CD4-positive, alpha-beta T cell (primary cell): ENCODE data around the gene ABCC4. TPM values are rescaled to one million over a fixed set of nuclear protein-coding genes. Genes with fewer than 3 reads are reported as not detected.

Experiments
- ATAC-seq: fragments of 200-7000 bp; cut with Tn5 transposase; one replicate; pipeline ENCODE4 v1.10.0; 2022; ENCODE audit warnings: mild to moderate bottlenecking; ENCODE audit not compliant: poor library complexity
- CTCF ChIA-PET: fragments of 350-600 bp; sonication (Branson Sonifier 250); formaldehyde crosslinking; loops from one replicate; lab custom pipeline; 2021; ENCODE audit warnings: antibody characterized with exemption, inconsistent platforms; lab: Charles Lee
- POLR2A ChIA-PET: fragments of 350-600 bp; sonication (Branson Sonifier 250); formaldehyde crosslinking; loops from one replicate; lab custom pipeline; 2021; ENCODE audit warnings: antibody characterized with exemption, inconsistent platforms; lab: Charles Lee
- DNase-seq, 14 experiments: peaks; one replicate each; pipeline ENCODE4 v3.0.0-alpha.2; 2013 to 2020; ENCODE audit warnings: mixed read lengths in 2 of 14
- H3K27ac ChIP-seq, 2 donors: one replicate each; pipeline versions ENCODE4 v1.5.1 to v1.7.0; 2013; ENCODE audit warnings: low read length in 2 of 2, low read depth in 1 of 2, mild to moderate bottlenecking in 1 of 2
- H3K27me3 ChIP-seq, 2 experiments: 1 replicate in 1 of 2; 2 replicates in 1 of 2; pipeline versions ENCODE4 v1.6.1 to v1.7.0; 2013; ENCODE audit warnings: low read length in 2 of 2, control low read depth in 1 of 2, mild to moderate bottlenecking in 1 of 2, moderate library complexity in 1 of 2; ENCODE audit not compliant: insufficient read depth in 2 of 2, control insufficient read depth in 1 of 2
- H3K36me3 ChIP-seq: one replicate; pipeline ENCODE4 v1.6.1; 2013; ENCODE audit warnings: low read length, control low read depth; ENCODE audit not compliant: insufficient read depth
- H3K4me1 ChIP-seq: one replicate; pipeline ENCODE4 v1.6.1; 2013; ENCODE audit warnings: low read length, control low read depth; ENCODE audit not compliant: insufficient read depth
- H3K4me3 ChIP-seq: one replicate; pipeline ENCODE4 v1.5.1; 2013; ENCODE audit warnings: mild to moderate bottlenecking, low read length, moderate library complexity
- H3K9me3 ChIP-seq, 2 experiments: 1 replicate in 1 of 2; 2 replicates in 1 of 2; pipeline versions ENCODE4 v1.6.1 to v1.7.0; 2013; ENCODE audit warnings: low read length in 2 of 2, mild to moderate bottlenecking in 2 of 2, control low read depth in 1 of 2, moderate library complexity in 1 of 2; ENCODE audit not compliant: control insufficient read depth in 1 of 2, insufficient read depth in 1 of 2
- H3K27ac Mint-ChIP-seq: one replicate; pipeline ENCODE4 v1.8.0; 2020; ENCODE audit warnings: mixed read lengths
- H3K27me3 Mint-ChIP-seq: one replicate; pipeline ENCODE4 v1.8.0; 2021; ENCODE audit warnings: mixed read lengths
- H3K36me3 Mint-ChIP-seq: one replicate; pipeline ENCODE4 v1.8.0; 2021; ENCODE audit warnings: low read depth, mixed read lengths
- H3K4me1 Mint-ChIP-seq: one replicate; pipeline ENCODE4 v1.8.0; 2021; ENCODE audit warnings: low read depth, mixed read lengths
- H3K4me3 Mint-ChIP-seq: one replicate; pipeline ENCODE4 v1.8.0; 2020; ENCODE audit warnings: mild to moderate bottlenecking, mixed read lengths
- H3K9me3 Mint-ChIP-seq: one replicate; pipeline ENCODE4 v1.8.0; 2020; ENCODE audit warnings: mixed read lengths
- CTCF ChIP-seq: fragments of 200-600 bp; IDR thresholded peaks from one replicate; pipeline ENCODE4 v1.8.0; 2022; ENCODE audit warnings: antibody characterized with exemption, mild to moderate bottlenecking
- intact Hi-C, 2 experiments: fragments of 100-400 bp; cut with DNase I in 1 of 2; cut with micrococcal nuclease in 1 of 2; formaldehyde crosslinking; loops; one replicate each; pipeline versions ENCODE4 v1.15.1 to v1.9.0; 2023 to 2025; cut with DNase I, micrococcal nuclease
- total RNA-seq, 174 experiments: library from RNA in 2 of 174; stranded (reverse) in 2 of 174; gene quantifications; one replicate each; pipeline ENCODE4 v1.2.3 and lab custom pipeline; 2021 to 2026

The ABCC4 gene
- total RNA-seq, 2 experiments from 2014 or later = 4.0 to 4.4 TPM

- CTCF ChIA-PET = no interaction called here
- Histone ChIP-seq H3K36me3 (no peaks in the 10 kb centered on the region), H3K27ac (no peak overlapping the region), H3K4me3 (no peak overlapping the region), H3K4me1 (no peaks in the 10 kb centered on the region), H3K27me3 (no peaks in the 10 kb centered on the region), H3K9me3 (no peaks in the 10 kb centered on the region)
- H3K9me3 Mint-ChIP-seq = no peaks in the 10 kb centered on the region
- no peak for ATAC-seq
- no peak for DNase-seq
- intact Hi-C loops = no loop called here
- no peak for TF ChIP-seq CTCF
- peaks cover 16% of the 10 kb centered on the region for H3K36me3 Mint-ChIP-seq
- H3K27me3 Mint-ChIP-seq = no peaks in the 10 kb centered on the region
- POLR2A ChIA-PET = no interaction called here
- no peaks in the 10 kb centered on the region for H3K4me1 Mint-ChIP-seq
- H3K27ac Mint-ChIP-seq = no peak overlapping the region
- H3K4me3 Mint-ChIP-seq = no peak overlapping the region
These were observed 83.1 kb downstream of the ABCC4 start for GRCh38 chr13:95217920-95218830.

- TF ChIP-seq CTCF = no peak
- Mint-ChIP-seq H3K27ac (no peak overlapping the region), H3K27me3 (no peaks in the 10 kb centered on the region), H3K4me1 (no peaks in the 10 kb centered on the region), H3K36me3 (peaks cover 29% of the 10 kb centered on the region), H3K4me3 (no peak overlapping the region), H3K9me3 (no peaks in the 10 kb centered on the region)
- intact Hi-C loops = no loop called here
- H3K27me3 ChIP-seq = no peaks in the 10 kb centered on the region
- H3K4me1 ChIP-seq = no peaks in the 10 kb centered on the region
- ChIA-PET POLR2A (no interaction called here), CTCF (interaction anchor here (0.7 to 0.9 kb wide), 3 partner anchors 24 to 772 kb away, joined by 3 read pairs; no protein-coding TSS in a partner anchor)
- no peaks in the 10 kb centered on the region for H3K9me3 ChIP-seq
- ATAC-seq (no peak), DNase-seq (no peak)
- no peak overlapping the region for H3K27ac ChIP-seq
- no peak overlapping the region for H3K4me3 ChIP-seq
- H3K36me3 ChIP-seq = no peaks in the 10 kb centered on the region
These were observed 85.1 kb downstream of the ABCC4 start for GRCh38 chr13:95216182-95216581.

GRCh38 chr13:95212983-95213850 is 88.0 kb downstream of the ABCC4 start:
- no peak overlapping the region for H3K27ac ChIP-seq
- peaks cover 10% of the 10 kb centered on the region for H3K36me3 ChIP-seq
- H3K4me3 Mint-ChIP-seq = no peak overlapping the region
- H3K27me3 ChIP-seq = no peaks in the 10 kb centered on the region
- no peaks in the 10 kb centered on the region for H3K27me3 Mint-ChIP-seq
- no peaks in the 10 kb centered on the region for H3K9me3 ChIP-seq
- H3K4me1 ChIP-seq = no peaks in the 10 kb centered on the region
- ChIA-PET POLR2A (no interaction called here), CTCF (no interaction called here)
- no peak overlapping the region for H3K27ac Mint-ChIP-seq
- intact Hi-C loops = no loop called here
- H3K9me3 Mint-ChIP-seq = no peaks in the 10 kb centered on the region
- ATAC-seq = no peak
- peaks cover 42% of the 10 kb centered on the region for H3K36me3 Mint-ChIP-seq
- no peak overlapping the region for H3K4me3 ChIP-seq
- TF ChIP-seq CTCF = no peak
- H3K4me1 Mint-ChIP-seq = no peaks in the 10 kb centered on the region
- no peak for DNase-seq
